NCI-H345 treated with DMSO at 0.1 percent for 48 hours (cell line): Measurements from ENCODE around the gene ARL6IP1.
A peak's percentile ranks its signal among the peaks of the same experiment; 100 is the strongest.
"Not testable (repeated sequence)": the region's sequence is repeated elsewhere in the genome, so short reads cannot be mapped to it uniquely, and the experiment has no call there.

Experiments
- DNase-seq: peaks from one replicate; lab custom pipeline; 2025; ENCODE audit not compliant: unreplicated experiment; lab: John Stamatoyannopoulos, UW

ARL6IP1 gene

GRCh38 chr16:18800293-18800692 is 1.1 kb downstream of the ARL6IP1 start:
- DNase-seq = no peak

- no peak for DNase-seq
Observed at GRCh38 chr16:18799500-18799899, 1.8 kb downstream of the ARL6IP1 start.

DNA sequence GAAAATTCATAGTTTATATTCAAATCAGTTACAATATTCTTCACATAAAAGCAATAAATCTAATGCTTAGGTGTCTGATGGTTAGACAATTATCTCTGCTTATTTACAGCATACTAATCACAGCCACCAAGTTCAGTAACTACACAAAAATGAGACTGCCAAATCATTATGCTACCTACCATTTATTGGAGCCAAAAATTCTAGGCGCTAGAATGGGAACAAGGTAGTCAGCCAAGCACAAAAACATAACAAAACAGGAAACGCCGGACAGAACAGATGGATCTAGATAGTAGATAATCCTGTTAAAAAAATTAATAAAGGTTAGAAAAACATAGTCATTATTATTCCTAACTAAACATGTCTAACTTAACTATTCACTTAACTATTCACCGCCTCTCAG is 3.6 kb downstream of the ARL6IP1 start:
- DNase-seq = no peak

GRCh38 chr16:18796377-18796776 is 5.0 kb downstream of the ARL6IP1 start:
- DNase-seq = no peak

DNA sequence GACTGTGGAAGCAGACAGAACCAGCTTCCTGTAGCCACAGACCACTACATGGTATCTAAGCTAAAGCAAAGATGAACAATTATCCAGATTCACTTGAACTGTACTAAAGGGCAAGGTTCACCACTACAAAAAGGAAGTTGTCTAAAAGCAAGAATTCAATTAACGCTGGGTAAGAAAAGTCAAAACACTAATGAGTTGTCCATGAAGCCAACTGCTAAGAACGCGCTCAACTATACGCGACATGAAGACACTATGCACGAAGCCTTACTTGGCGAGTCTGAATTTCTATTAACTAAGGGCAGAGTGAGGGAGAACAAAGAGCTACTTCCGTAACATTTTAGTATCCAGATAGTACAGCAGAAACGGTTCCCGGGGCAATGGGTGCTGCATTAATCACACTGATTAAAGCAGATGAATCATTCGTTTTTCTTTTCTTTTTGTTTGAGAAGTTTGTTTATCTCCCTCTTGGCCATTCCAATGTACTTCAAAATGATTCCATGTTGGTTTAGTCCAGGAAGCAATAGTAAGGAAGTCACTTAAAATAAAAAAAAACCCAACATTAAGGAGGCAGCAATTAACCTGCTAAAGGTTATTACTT is 8.4 kb downstream of the ARL6IP1 start:
- DNase-seq = no peak

GRCh38 chr16:18789850-18790706 is 11.3 kb downstream of the ARL6IP1 start, which contains the start of gene RPS15A:
RPS15A (minus strand) TSS chr16:18790334; CDS start chr16:18789113, 1,221 bp downstream.
- peak; percentile 95 for DNase-seq

DNA sequence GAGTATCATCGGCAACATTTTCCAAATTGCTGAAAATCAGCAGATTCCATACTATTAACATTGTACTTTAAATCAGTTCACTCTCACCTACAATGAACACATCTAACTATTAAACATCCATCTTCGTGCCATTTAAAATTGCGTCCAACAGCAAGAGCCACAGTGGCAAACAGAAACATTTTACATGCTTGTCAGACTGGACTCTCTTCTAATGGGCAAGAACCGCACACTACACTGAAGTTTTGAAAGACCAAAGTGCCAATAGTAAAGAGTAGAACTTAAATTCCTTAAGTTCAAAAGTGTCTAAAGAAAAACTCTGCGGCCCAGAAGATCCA is 11.9 kb downstream of the ARL6IP1 start:
- DNase-seq = no peak

- no peak for DNase-seq
Observed at GRCh38 chr16:18788828-18789514, 12.4 kb downstream of the ARL6IP1 start.

DNA sequence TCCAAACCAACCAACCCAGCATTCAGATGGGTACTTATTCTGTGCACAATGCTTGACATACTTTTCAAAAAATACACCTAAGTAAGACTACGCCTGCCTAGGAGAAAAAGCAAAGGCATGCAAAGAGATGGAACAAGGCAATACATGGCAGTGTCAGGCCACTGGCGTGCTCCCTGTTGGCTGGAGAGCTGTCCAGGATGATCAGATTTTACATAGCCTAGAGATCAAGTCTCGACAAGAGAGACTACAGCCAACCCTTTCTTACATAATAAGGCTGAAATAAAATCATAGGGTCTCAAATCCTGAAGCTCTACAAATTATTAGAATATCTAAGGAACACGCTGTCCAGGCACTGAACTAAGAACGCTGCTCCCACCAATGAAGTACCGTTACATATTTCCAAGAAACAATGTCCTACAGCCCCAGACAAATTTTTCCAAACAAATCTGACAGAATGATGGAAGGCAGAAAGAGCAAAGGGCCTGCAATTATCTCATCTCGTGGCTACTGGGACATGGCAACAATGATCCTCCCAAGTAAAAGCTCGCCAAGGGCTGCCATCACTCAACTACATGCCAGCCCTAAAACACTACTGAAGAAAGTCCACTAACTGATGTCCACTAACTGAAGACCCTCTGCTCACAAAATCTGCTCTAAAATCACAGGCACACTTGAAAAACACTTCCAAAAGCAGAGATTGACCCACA is 16.3 kb downstream of the ARL6IP1 start:
- DNase-seq = no peak

DNA sequence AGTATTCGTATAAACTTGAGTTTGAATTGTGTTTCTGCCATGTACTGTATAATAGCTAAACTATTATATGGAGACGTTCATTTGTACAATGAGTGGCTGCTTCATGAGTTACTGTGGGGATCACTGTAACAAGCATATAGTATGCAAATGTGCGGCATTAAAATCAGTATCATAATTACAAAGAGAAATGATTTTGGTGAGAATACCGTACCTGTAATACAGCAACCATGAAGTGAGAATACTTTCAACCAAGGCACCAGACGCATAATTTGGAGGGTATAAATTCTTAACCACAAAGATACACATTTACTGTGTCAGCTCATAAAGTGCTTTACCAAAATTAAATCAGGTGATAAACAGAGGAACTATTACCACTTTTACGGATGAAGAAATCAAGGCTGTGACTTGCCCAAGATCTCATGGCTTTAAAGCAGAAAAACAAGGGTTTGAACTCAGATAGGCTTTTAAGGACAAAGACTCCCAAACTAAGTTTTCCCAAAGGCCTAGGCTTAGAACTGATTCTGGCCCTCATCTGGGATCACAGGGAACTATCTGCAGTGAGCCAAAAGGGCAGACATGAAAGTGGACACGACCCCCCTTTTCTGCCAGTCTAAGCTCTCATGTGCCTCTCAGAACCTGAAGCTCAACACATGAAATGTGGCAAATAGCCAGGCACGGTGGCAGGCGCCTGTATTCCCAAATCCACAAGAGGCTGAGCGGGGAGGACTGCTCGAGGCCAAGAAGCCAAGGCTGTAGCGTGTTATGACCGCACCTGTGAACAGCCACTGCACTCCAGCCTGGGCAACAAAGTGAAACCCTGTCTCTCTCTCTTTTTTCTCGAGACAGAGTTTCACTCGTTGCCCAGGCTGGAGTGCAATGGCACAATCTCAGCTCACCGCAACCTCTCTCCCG is 17.7 kb downstream of the ARL6IP1 start:
- DNase-seq = no peak

GRCh38 chr16:18782697-18783429 is 18.5 kb downstream of the ARL6IP1 start:
- no peak for DNase-seq

GRCh38 chr16:18781232-18781631 is 20.1 kb downstream of the ARL6IP1 start:
- DNase-seq = not testable (repeated sequence)

DNA sequence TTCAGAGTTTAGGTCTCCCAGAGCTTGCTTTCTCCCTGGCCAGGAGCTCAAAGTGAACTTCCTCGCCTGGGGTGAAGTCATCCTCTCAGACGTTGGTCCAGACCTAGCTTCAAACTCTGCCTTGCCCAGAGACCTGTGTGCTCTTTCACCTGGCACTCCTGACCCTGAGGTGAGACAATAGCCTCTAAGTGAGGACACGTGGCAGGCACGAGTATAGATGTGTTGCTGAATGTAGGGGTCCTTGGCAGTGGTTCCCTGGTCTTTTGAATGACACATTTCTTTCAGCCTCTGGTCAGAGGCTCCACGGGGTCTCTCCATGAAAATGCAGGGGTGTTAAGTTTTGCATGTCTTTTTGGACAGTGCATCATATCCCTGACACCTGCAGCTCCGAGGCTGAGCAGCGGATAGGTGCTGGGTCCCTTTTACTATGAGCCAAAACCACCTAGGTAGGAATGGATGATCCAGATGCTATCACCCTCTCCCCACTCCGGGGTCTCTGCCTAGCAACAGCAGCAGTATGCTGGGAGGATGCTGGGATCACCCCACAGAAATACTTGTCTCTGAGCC is 20.8 kb downstream of the ARL6IP1 start:
- DNase-seq = not testable (repeated sequence)

GRCh38 chr16:18777664-18778063 is 23.7 kb downstream of the ARL6IP1 start:
- DNase-seq = not testable (repeated sequence)

DNA sequence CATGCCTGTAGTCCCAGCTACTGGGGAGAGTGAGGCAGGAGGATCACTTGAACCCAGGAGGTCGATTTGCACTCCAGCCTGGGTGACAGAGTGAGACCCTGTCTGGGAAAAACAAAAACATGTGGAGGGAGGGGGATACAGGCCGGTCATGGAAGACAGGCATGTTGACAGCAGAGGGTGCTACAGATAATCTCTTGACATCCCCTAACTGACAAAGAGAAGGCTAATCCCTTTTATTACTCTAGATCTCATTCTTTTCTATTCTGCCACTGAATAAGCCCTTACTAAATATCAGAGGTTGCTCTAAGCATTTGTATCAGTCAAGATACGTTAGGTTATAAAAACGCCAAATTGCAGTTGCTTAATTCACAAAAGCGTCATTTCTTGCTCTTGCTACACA is 25.0 kb downstream of the ARL6IP1 start:
- DNase-seq = not testable (repeated sequence)

DNA sequence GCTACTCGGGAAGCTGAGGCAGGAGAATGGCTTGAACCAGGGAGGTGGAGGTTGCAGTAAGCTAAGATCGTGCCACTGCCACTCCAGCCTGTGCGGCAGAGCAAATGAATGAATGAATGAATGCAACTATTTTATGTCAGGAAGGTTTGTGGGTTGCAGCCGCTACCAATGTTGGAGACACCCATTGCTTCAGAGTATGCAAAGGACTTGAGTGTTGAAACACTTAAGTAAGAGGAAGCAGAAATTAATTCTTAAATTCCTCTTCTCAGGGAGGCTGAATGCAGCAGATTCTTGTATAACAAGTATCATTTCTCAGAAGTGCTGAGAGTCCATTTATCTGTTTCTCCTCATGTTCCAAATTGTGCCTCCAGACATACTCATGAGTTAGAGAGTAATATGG is 26.7 kb downstream of the ARL6IP1 start:
- not testable (repeated sequence) for DNase-seq

DNA sequence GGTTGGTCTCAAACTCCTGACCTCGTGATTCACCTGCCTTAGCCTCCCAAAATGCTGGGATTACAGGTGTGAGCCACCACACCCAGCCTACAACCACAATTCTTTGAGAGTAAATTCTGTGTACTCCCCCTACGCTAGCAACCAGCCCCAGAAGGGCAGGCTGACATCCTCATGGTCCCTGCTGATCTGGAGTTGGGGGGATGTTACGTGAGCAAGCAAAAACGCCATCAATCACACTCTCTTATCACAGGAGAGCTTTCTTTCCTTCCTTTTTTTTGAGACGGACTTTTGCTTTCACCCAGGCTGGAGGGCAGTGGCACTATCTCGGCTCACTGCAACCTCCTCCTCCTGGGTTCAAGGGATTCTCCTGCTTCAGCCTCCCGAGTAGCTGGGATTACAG is 29.2 kb downstream of the ARL6IP1 start:
- DNase-seq = not testable (repeated sequence)

GRCh38 chr16:18770336-18770962 is 30.9 kb downstream of the ARL6IP1 start:
- not testable (repeated sequence) for DNase-seq

- not testable (repeated sequence) for DNase-seq
Observed at GRCh38 chr16:18767217-18767616, 34.1 kb downstream of the ARL6IP1 start.
